GM12875 (cell line): ENCODE results near the gene SMG6.
"Not testable (repeated sequence)": the region's sequence is repeated elsewhere in the genome, so short reads cannot be mapped to it uniquely, and the experiment has no call there.

Experiments used
- H3K4me3 ChIP-seq: one replicate; pipeline ENCODE4 v1.5.1; 2011; ENCODE audit warnings: low read depth, low read length, control low read depth
- CTCF ChIP-seq: IDR thresholded peaks from 2 replicates; pipeline ENCODE4 v1.5.1; 2011; ENCODE audit warnings: low read depth, mild to moderate bottlenecking, control low read depth, inconsistent platforms, low read length, moderate library complexity, borderline replicate concordance; ENCODE audit not compliant: insufficient read depth

SMG6 gene

GRCh38 chr17:2155573-2155972 is 148.0 kb downstream of the SMG6 start:
- TF ChIP-seq CTCF: no peak
- H3K4me3 ChIP-seq: no peak overlapping the region

- no peak for TF ChIP-seq CTCF
- H3K4me3 ChIP-seq: no peak overlapping the region
These were observed 152.1 kb downstream of the SMG6 start for GRCh38 chr17:2151358-2152033.

GRCh38 chr17:2150806-2151205 is 152.8 kb downstream of the SMG6 start:
- H3K4me3 ChIP-seq: no peak overlapping the region
- no peak for TF ChIP-seq CTCF

GRCh38 chr17:2149934-2150333 is 153.7 kb downstream of the SMG6 start:
- no peak for TF ChIP-seq CTCF
- H3K4me3 ChIP-seq: no peak overlapping the region

- H3K4me3 ChIP-seq: no peak overlapping the region
- TF ChIP-seq CTCF: no peak
These were observed 157.3 kb downstream of the SMG6 start for GRCh38 chr17:2146132-2146871.

- H3K4me3 ChIP-seq: no peak overlapping the region
- no peak for TF ChIP-seq CTCF
These were observed 158.9 kb downstream of the SMG6 start for GRCh38 chr17:2144701-2145100.

- H3K4me3 ChIP-seq: no peak overlapping the region
- TF ChIP-seq CTCF: no peak
These were observed 160.3 kb downstream of the SMG6 start for GRCh38 chr17:2143332-2143731.

GRCh38 chr17:2142682-2143081 is 160.9 kb downstream of the SMG6 start:
- H3K4me3 ChIP-seq: not testable (repeated sequence)
